ENCODE measurements around the gene LRRC32. TPM values are rescaled to one million over a fixed set of nuclear protein-coding genes. Genes with fewer than 3 reads are reported as not detected.

The LRRC32 gene
- total RNA-seq, 1 donor from 2014 or later: 24.4 TPM

DNA sequence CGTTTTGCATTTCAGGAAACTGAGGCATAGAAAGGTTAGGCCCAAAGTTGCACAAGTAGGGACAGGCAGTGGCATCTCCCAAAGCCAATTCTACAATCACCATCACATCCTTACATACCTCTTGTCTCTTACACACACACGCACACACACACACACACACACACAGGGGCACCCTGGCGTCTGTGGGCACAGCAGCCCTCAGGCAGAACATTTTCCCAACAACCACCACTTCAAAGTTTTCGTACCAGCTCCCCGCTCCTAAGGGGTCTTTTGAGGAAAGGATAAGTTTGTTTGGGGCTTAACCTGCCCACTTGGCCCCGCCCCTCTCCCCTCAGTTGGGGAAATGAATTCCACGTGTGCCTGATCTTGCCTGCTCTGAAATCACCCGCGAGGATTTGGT is 14.7 kb upstream of the LRRC32 start:
- FAIRE-seq: no peak
- no peak overlapping the region for H3K4me3 ChIP-seq (ENCODE audit: insufficient read depth, low read depth, low read length)
- no peaks in the 10 kb centered on the region for H3K9me3 ChIP-seq (ENCODE audit: insufficient read depth, low read depth, low read length)

DNA sequence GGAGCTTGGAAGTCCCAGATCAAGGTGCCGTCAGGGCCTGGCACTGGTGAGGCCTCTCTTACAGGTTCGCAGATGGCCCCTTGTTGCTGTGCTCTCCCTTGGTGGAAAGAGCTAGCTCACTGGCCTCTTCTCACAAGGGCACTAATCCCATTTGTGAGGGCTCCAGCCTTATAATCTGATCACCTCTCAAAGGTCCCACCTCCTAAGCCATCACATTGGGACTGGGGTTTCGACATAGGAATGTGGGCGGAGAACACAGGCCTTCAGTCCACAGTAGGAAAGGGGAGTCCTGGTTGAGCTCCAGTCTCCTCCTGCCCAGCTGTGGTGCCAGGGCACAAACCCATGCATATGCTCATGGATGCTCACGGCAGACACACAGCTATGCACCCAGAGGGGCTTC is 14.0 kb upstream of the LRRC32 start:
- H3K36me3 ChIP-seq (ENCODE audit: insufficient read depth, low read length): no peaks in the 10 kb centered on the region
- no peak for DNase-seq (ENCODE audit: low read depth)

More for the DNA sequence above, 14.7 kb upstream of the LRRC32 start:
- Mint-ChIP-seq H3K27me3 (ENCODE audit: low read depth, unreplicated experiment) (peaks cover 57% of the 10 kb centered on the region), H3K9me3 (ENCODE audit: unreplicated experiment) (peaks cover 5% of the 10 kb centered on the region), H3K4me1 (ENCODE audit: low read depth, unreplicated experiment) (no peaks in the 10 kb centered on the region), H3K4me3 (ENCODE audit: unreplicated experiment) (no peak overlapping the region), H3K27ac (ENCODE audit: unreplicated experiment) (no peak overlapping the region), H3K36me3 (ENCODE audit: low read depth, unreplicated experiment) (peaks cover 3% of the 10 kb centered on the region)
- Histone ChIP-seq H4K20me1 (ENCODE audit: insufficient read depth, low read length) (no peaks in the 10 kb centered on the region), H3K4me2 (ENCODE audit: low read length) (no peak overlapping the region), H3K9ac (ENCODE audit: low read length) (no peak overlapping the region), H3K79me2 (ENCODE audit: insufficient read depth, low read length) (no peaks in the 10 kb centered on the region), H2AFZ (ENCODE audit: low read depth, low read length) (no peak overlapping the region), H3K27me3 (ENCODE audit: insufficient read depth, low read length) (peaks cover 7% of the 10 kb centered on the region), H3K4me1 (ENCODE audit: insufficient read depth, low read length) (no peaks in the 10 kb centered on the region), H3K27ac (ENCODE audit: low read depth, low read length) (no peak overlapping the region), H3K36me3 (ENCODE audit: insufficient read depth, low read length) (no peaks in the 10 kb centered on the region)
- DNase-seq (ENCODE audit: low read depth): no peak
- TF ChIP-seq, protein P1, sequence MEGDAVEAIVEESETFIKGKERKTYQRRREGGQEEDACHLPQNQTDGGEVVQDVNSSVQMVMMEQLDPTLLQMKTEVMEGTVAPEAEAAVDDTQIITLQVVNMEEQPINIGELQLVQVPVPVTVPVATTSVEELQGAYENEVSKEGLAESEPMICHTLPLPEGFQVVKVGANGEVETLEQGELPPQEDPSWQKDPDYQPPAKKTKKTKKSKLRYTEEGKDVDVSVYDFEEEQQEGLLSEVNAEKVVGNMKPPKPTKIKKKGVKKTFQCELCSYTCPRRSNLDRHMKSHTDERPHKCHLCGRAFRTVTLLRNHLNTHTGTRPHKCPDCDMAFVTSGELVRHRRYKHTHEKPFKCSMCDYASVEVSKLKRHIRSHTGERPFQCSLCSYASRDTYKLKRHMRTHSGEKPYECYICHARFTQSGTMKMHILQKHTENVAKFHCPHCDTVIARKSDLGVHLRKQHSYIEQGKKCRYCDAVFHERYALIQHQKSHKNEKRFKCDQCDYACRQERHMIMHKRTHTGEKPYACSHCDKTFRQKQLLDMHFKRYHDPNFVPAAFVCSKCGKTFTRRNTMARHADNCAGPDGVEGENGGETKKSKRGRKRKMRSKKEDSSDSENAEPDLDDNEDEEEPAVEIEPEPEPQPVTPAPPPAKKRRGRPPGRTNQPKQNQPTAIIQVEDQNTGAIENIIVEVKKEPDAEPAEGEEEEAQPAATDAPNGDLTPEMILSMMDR (IDR thresholded peaks at IDR 0.05; ENCODE audit: insufficient read depth, low read depth, low read length): no peak
- no peak for TF ChIP-seq EZH2 (IDR thresholded peaks at IDR 0.05; ENCODE audit: insufficient read depth, low read length)

More for the DNA sequence above, 14.0 kb upstream of the LRRC32 start:
- H3K27ac ChIP-seq (ENCODE audit: low read depth, low read length): no peak overlapping the region
- peaks cover 5% of the 10 kb centered on the region for H3K9me3 Mint-ChIP-seq (ENCODE audit: unreplicated experiment)
- no peak for FAIRE-seq
- no peak overlapping the region for H3K4me2 ChIP-seq (ENCODE audit: low read length)
- H3K4me1 Mint-ChIP-seq (ENCODE audit: low read depth, unreplicated experiment): no peaks in the 10 kb centered on the region
- peaks cover 11% of the 10 kb centered on the region for H3K27me3 ChIP-seq (ENCODE audit: insufficient read depth, low read length)
- H3K4me3 Mint-ChIP-seq (ENCODE audit: unreplicated experiment): no peak overlapping the region
- H3K27ac Mint-ChIP-seq (ENCODE audit: unreplicated experiment): no peak overlapping the region
- H3K36me3 Mint-ChIP-seq (ENCODE audit: low read depth, unreplicated experiment): peaks cover 3% of the 10 kb centered on the region
- peaks cover 60% of the 10 kb centered on the region for H3K27me3 Mint-ChIP-seq (ENCODE audit: low read depth, unreplicated experiment)
- no peaks in the 10 kb centered on the region for H3K9me3 ChIP-seq (ENCODE audit: insufficient read depth, low read depth, low read length)
- H4K20me1 ChIP-seq (ENCODE audit: insufficient read depth, low read length): no peaks in the 10 kb centered on the region
- H2AFZ ChIP-seq (ENCODE audit: low read depth, low read length): no peak overlapping the region
- H3K79me2 ChIP-seq (ENCODE audit: insufficient read depth, low read length): no peaks in the 10 kb centered on the region
- no peak for TF ChIP-seq EZH2 (IDR thresholded peaks at IDR 0.05; ENCODE audit: insufficient read depth, low read length)
- TF ChIP-seq, protein P1 (IDR thresholded peaks at IDR 0.05; ENCODE audit: insufficient read depth, low read depth, low read length): no peak
- H3K4me1 ChIP-seq (ENCODE audit: insufficient read depth, low read length): no peaks in the 10 kb centered on the region
- no peak overlapping the region for H3K9ac ChIP-seq (ENCODE audit: low read length)
- H3K4me3 ChIP-seq (ENCODE audit: insufficient read depth, low read depth, low read length): no peak overlapping the region

Measured in astrocyte (in vitro differentiated cells and primary cell).